Liver (tissue), 9 donors: ENCODE data around the gene SHOC2. TPM values are rescaled to one million over a fixed set of nuclear protein-coding genes. Genes with fewer than 3 reads are reported as not detected.

Source experiments
- DNase-seq: peaks from one replicate; pipeline ENCODE4 v3.0.0-alpha.2; 2017; ENCODE audit warnings: low spot score
- H3K27ac ChIP-seq, 2 donors: one replicate each; pipeline ENCODE4 v1.7.0; 2013; ENCODE audit warnings: inconsistent platforms in 2 of 2, low read length in 2 of 2, control low read depth in 1 of 2, low read depth in 1 of 2, mild to moderate bottlenecking in 1 of 2
- H3K27me3 ChIP-seq, 4 donors: one replicate each; pipeline versions ENCODE4 v1.6.1 to v1.7.0; 2013; ENCODE audit warnings: low read length in 3 of 4, inconsistent platforms in 1 of 4, mild to moderate bottlenecking in 1 of 4, moderate library complexity in 1 of 4; ENCODE audit not compliant: control insufficient read depth in 4 of 4, insufficient read depth in 4 of 4
- H3K36me3 ChIP-seq, 4 donors: one replicate each; pipeline versions ENCODE4 v1.6.1 to v1.7.0; 2013; ENCODE audit warnings: low read length in 3 of 4, mild to moderate bottlenecking in 3 of 4, low read depth in 1 of 4, moderate library complexity in 1 of 4; ENCODE audit not compliant: control insufficient read depth in 4 of 4, insufficient read depth in 3 of 4
- H3K4me1 ChIP-seq, 4 donors: one replicate each; pipeline versions ENCODE4 v1.6.1 to v1.7.0; 2013; ENCODE audit warnings: low read length in 3 of 4, mild to moderate bottlenecking in 3 of 4, moderate library complexity in 1 of 4; ENCODE audit not compliant: control insufficient read depth in 4 of 4, insufficient read depth in 4 of 4
- H3K4me3 ChIP-seq, 3 donors: one replicate each; pipeline versions ENCODE4 v1.6.1 to v1.7.0; 2013; ENCODE audit warnings: low read length in 3 of 3, control low read depth in 1 of 3, low read depth in 1 of 3, mild to moderate bottlenecking in 1 of 3
- H3K9ac ChIP-seq, 2 donors: one replicate each; pipeline ENCODE4 v1.7.0; 2013; ENCODE audit warnings: low read length in 2 of 2, mild to moderate bottlenecking in 2 of 2, moderate library complexity in 2 of 2, control low read depth in 1 of 2, low read depth in 1 of 2
- H3K9me3 ChIP-seq, 4 donors: one replicate each; pipeline versions ENCODE4 v1.6.1 to v1.7.0; 2013; ENCODE audit warnings: low read length in 3 of 4; ENCODE audit not compliant: control insufficient read depth in 4 of 4
- EGR1 ChIP-seq, 2 donors: IDR thresholded peaks; 2 replicates each; pipeline ENCODE4 v1.6.1; 2016 to 2018; ENCODE audit warnings: antibody characterized with exemption in 2 of 2, low read depth in 2 of 2
- FOXA1 ChIP-seq: IDR thresholded peaks from 2 replicates; pipeline ENCODE4 v1.6.1; 2016; ENCODE audit warnings: antibody characterized with exemption
- FOXA2 ChIP-seq: IDR thresholded peaks from 2 replicates; pipeline ENCODE4 v1.6.1; 2016; ENCODE audit warnings: antibody characterized with exemption
- GABPA ChIP-seq, 2 donors: IDR thresholded peaks in 1 of 2; conservative IDR thresholded peaks in 1 of 2; 2 replicates each; pipeline ENCODE4 v1.6.1; 2016; ENCODE audit warnings: antibody characterized with exemption in 2 of 2, mild to moderate bottlenecking in 1 of 2, moderate library complexity in 1 of 2
- HNF4A ChIP-seq, 2 donors: conservative IDR thresholded peaks; 2 replicates each; pipeline ENCODE4 v1.6.1; 2016; ENCODE audit warnings: antibody characterized with exemption in 2 of 2, mild to moderate bottlenecking in 2 of 2
- HNF4G ChIP-seq: IDR thresholded peaks from 2 replicates; pipeline ENCODE4 v1.6.1; 2016; ENCODE audit warnings: antibody characterized with exemption
- JUND ChIP-seq, 2 donors: IDR thresholded peaks; 2 replicates each; pipeline ENCODE4 v1.6.1; 2016; ENCODE audit warnings: antibody characterized with exemption in 2 of 2
- NR2F2 ChIP-seq: IDR thresholded peaks from 2 replicates; pipeline ENCODE4 v1.6.1; 2016; ENCODE audit warnings: antibody characterized with exemption
- RAD21 ChIP-seq, 2 donors: IDR thresholded peaks; 2 replicates each; pipeline ENCODE4 v1.6.1; 2016; ENCODE audit warnings: antibody characterized with exemption in 2 of 2, mild to moderate bottlenecking in 2 of 2
- RXRA ChIP-seq, 2 donors: IDR thresholded peaks; 2 replicates each; pipeline ENCODE4 v1.6.1; 2017 to 2018; ENCODE audit warnings: antibody characterized with exemption in 2 of 2, mild to moderate bottlenecking in 1 of 2
- SP1 ChIP-seq: IDR thresholded peaks from 2 replicates; pipeline ENCODE4 v1.6.1; 2018; ENCODE audit warnings: antibody characterized with exemption, mild to moderate bottlenecking
- TAF1 ChIP-seq: conservative IDR thresholded peaks from 2 replicates; pipeline ENCODE4 v1.6.1; 2016; ENCODE audit warnings: antibody characterized with exemption, mild to moderate bottlenecking
- YY1 ChIP-seq: IDR thresholded peaks from 2 replicates; pipeline ENCODE4 v1.6.1; 2016; ENCODE audit warnings: antibody characterized with exemption, mild to moderate bottlenecking
- WGBS: extraction: QIAGEN DNeasy Blood & Tissue Kit; methylation state at CpG from one replicate; pipeline ENCODE4 v1.1.7; 2013; 5-methylcytosine and 5-hydroxymethylcytosine counted together
- polyA plus RNA-seq, 2 donors: library from polyadenylated mRNA; stranded (reverse) in 1 of 2; unstranded in 1 of 2; fragments of 200-250 nt in 1 of 2; fragments of >200 nt in 1 of 2; fragmentation: Nextera tagmentation in 1 of 2; extraction: Ambion mirVana in 1 of 2; gene quantifications; one replicate each; pipeline versions ENCODE4 v1.2.1 to v1.2.3, GENCODE V29; 2013 to 2015
- total RNA-seq, 2 donors: library from RNA; depleted of rRNA; stranded (reverse); fragments of >200 nt; gene quantifications; one replicate each; pipeline ENCODE4 v1.2.3, GENCODE V29; 2014
- TF ChIP-seq, protein P1 (sequence below): IDR thresholded peaks from 2 replicates; pipeline ENCODE4 v1.6.1; 2016; ENCODE audit warnings: antibody characterized with exemption
- TF ChIP-seq, protein P2 (sequence below): IDR thresholded peaks from 2 replicates; pipeline ENCODE4 v1.6.1; 2016; ENCODE audit warnings: antibody characterized with exemption
- TF ChIP-seq, protein P3 (sequence below): IDR thresholded peaks from 2 replicates; pipeline ENCODE4 v1.6.1; 2016; ENCODE audit warnings: antibody characterized with exemption
- TF ChIP-seq, protein P4 (sequence below): IDR thresholded peaks from 2 replicates; pipeline ENCODE4 v1.6.1; 2016; ENCODE audit warnings: antibody characterized with exemption, mild to moderate bottlenecking
- TF ChIP-seq, protein P5 (sequence below): fragments of 150-350 bp; IDR thresholded peaks from 2 replicates; pipeline ENCODE4 v1.5.1; 2017; ENCODE audit warnings: improper control_type of control experiment, low read depth, low read length; ENCODE audit not compliant: missing input control
- donor health status: healthy.
- donor health status: healthy.
- donor health status: healthy.
- donor health status: healthy.
- donor health status: healthy.

SHOC2 gene
- total and polyA plus RNA-seq, 4 donors: 7.8 to 33.7 (median 17.9) TPM

DNA sequence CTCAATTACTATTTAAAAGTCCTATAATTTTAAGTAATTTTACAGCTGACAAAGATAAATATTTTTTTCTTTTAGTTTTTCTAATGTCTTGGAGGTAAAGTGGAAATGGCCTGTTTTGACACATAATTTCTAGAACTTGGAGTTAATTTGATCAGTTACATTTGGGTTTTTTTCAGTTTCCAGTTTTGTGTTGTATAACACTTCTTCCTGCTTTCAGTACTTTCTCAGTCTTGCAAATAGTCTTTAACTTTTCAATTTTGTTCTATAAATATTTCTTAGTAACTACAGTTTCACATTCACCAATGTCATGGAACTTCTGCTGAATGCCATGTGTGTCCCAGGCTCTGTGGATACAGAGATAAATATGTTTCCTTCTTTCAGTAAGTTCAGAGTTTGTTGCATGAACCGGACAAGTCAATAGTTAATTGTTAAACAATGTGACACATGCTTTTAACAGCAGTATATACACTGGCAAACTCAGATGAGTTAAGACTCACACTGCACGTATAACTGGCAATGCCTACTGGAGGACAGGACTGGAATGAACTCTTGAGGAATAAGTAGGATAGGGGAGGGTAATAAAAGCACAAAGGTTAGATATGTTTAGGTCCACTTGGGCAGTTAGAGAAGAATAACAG is 4.6 kb downstream of the SHOC2 start (continued):
- TF ChIP-seq, protein P1, sequence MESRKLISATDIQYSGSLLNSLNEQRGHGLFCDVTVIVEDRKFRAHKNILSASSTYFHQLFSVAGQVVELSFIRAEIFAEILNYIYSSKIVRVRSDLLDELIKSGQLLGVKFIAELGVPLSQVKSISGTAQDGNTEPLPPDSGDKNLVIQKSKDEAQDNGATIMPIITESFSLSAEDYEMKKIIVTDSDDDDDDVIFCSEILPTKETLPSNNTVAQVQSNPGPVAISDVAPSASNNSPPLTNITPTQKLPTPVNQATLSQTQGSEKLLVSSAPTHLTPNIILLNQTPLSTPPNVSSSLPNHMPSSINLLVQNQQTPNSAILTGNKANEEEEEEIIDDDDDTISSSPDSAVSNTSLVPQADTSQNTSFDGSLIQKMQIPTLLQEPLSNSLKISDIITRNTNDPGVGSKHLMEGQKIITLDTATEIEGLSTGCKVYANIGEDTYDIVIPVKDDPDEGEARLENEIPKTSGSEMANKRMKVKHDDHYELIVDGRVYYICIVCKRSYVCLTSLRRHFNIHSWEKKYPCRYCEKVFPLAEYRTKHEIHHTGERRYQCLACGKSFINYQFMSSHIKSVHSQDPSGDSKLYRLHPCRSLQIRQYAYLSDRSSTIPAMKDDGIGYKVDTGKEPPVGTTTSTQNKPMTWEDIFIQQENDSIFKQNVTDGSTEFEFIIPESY: no peak

DNA sequence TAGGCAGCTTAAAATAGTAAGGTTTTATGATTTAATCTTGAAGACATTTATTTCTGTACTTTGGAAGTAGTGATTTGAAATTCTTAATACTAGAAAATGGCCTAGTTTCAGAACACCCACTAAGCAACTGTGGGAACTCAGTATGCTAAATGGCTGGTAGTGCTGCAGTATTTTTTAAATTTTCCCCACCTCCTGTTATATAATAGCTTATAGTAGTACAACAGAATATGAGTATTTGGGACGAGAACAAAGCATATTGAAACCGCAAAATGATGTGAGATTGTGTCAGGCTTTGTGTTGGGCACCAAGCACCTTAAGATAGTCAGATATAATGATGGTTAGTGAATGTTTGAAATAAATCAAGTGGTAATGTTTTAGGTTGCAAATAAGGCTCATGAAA is 8.1 kb downstream of the SHOC2 start:
- no peaks in the 10 kb centered on the region for H3K36me3 ChIP-seq
- WGBS: 95% methylated on average over 2 of the region's 2 CpGs

DNA sequence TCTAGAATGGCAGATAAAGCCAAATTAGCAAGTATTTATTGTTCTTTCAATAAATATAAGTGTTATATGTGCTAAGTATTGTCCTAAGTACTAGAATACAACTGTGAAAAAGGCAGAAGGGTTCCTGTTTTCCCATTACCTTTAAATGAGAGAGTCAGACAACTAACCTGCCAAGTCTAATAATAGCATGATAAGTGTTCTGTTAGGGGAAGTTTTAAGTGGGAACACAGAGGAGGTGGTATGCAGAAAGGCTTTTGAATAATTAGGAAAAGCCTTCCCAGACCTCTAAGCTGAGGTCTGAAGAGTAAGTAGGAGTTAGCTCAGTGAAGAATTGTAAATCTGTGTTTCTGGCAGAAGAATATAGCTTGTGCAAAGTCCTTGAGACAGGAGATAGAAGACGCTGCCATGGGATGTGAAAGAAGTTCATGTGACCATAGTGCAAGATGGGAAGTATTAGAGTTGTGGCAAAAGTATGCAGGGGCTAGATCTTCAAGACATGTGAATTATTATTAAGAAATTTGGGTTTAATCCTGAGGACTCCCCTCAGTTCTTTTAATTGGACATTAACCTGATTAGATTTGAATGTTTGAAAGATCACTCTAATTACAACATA is 12.5 kb downstream of the SHOC2 start:
- Histone ChIP-seq H3K9ac (no peak overlapping the region), H3K4me3 (no peak overlapping the region), H3K27me3 (no peaks in the 10 kb centered on the region), H3K36me3 (no peaks in the 10 kb centered on the region), H3K4me1 (no peaks in the 10 kb centered on the region), H3K27ac (no peak overlapping the region), H3K9me3 (no peaks in the 10 kb centered on the region)
- WGBS: 81% methylated on average over 1 of the region's 1 CpG
- TF ChIP-seq HNF4A (conservative IDR thresholded peaks at IDR 0.05): no peak
- no peak for TF ChIP-seq TAF1
- TF ChIP-seq FOXA1: no peak
- TF ChIP-seq, protein P2, sequence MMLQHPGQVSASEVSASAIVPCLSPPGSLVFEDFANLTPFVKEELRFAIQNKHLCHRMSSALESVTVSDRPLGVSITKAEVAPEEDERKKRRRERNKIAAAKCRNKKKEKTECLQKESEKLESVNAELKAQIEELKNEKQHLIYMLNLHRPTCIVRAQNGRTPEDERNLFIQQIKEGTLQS: no peak
- no peak for TF ChIP-seq FOXA2
- TF ChIP-seq, protein P3, sequence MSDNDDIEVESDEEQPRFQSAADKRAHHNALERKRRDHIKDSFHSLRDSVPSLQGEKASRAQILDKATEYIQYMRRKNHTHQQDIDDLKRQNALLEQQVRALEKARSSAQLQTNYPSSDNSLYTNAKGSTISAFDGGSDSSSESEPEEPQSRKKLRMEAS: no peak
- TF ChIP-seq, protein P4, sequence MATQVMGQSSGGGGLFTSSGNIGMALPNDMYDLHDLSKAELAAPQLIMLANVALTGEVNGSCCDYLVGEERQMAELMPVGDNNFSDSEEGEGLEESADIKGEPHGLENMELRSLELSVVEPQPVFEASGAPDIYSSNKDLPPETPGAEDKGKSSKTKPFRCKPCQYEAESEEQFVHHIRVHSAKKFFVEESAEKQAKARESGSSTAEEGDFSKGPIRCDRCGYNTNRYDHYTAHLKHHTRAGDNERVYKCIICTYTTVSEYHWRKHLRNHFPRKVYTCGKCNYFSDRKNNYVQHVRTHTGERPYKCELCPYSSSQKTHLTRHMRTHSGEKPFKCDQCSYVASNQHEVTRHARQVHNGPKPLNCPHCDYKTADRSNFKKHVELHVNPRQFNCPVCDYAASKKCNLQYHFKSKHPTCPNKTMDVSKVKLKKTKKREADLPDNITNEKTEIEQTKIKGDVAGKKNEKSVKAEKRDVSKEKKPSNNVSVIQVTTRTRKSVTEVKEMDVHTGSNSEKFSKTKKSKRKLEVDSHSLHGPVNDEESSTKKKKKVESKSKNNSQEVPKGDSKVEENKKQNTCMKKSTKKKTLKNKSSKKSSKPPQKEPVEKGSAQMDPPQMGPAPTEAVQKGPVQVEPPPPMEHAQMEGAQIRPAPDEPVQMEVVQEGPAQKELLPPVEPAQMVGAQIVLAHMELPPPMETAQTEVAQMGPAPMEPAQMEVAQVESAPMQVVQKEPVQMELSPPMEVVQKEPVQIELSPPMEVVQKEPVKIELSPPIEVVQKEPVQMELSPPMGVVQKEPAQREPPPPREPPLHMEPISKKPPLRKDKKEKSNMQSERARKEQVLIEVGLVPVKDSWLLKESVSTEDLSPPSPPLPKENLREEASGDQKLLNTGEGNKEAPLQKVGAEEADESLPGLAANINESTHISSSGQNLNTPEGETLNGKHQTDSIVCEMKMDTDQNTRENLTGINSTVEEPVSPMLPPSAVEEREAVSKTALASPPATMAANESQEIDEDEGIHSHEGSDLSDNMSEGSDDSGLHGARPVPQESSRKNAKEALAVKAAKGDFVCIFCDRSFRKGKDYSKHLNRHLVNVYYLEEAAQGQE: no peak
- no peak for TF ChIP-seq RXRA (IDR thresholded peaks at IDR 0.05)
- no peak for TF ChIP-seq YY1
- no peak for TF ChIP-seq JUND (IDR thresholded peaks at IDR 0.05)
- no peak for TF ChIP-seq SP1
- no peak for TF ChIP-seq RAD21 (IDR thresholded peaks at IDR 0.05)
- TF ChIP-seq HNF4G: no peak
- TF ChIP-seq, protein P5, sequence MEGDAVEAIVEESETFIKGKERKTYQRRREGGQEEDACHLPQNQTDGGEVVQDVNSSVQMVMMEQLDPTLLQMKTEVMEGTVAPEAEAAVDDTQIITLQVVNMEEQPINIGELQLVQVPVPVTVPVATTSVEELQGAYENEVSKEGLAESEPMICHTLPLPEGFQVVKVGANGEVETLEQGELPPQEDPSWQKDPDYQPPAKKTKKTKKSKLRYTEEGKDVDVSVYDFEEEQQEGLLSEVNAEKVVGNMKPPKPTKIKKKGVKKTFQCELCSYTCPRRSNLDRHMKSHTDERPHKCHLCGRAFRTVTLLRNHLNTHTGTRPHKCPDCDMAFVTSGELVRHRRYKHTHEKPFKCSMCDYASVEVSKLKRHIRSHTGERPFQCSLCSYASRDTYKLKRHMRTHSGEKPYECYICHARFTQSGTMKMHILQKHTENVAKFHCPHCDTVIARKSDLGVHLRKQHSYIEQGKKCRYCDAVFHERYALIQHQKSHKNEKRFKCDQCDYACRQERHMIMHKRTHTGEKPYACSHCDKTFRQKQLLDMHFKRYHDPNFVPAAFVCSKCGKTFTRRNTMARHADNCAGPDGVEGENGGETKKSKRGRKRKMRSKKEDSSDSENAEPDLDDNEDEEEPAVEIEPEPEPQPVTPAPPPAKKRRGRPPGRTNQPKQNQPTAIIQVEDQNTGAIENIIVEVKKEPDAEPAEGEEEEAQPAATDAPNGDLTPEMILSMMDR: no peak
- no peak for TF ChIP-seq GABPA (IDR thresholded peaks at IDR 0.05 in 1 of 2, conservative IDR thresholded peaks at IDR 0.05 in 1 of 2)
- DNase-seq: no peak

More for the DNA sequence above, 8.1 kb downstream of the SHOC2 start:
- no peak overlapping the region for H3K27ac ChIP-seq
- H3K27me3 ChIP-seq: no peaks in the 10 kb centered on the region
- no peak overlapping the region for H3K4me3 ChIP-seq
- no peak for DNase-seq
- H3K4me1 ChIP-seq: peaks cover 0 to 10% (median 0%) of the 10 kb centered on the region in 4 donors
- H3K9ac ChIP-seq: no peak overlapping the region
- no peaks in the 10 kb centered on the region for H3K9me3 ChIP-seq
- TF ChIP-seq, protein P2: no peak
- TF ChIP-seq RXRA (IDR thresholded peaks at IDR 0.05): no peak
- TF ChIP-seq FOXA1: no peak
- TF ChIP-seq, protein P3: no peak
- no peak for TF ChIP-seq YY1
- no peak for TF ChIP-seq FOXA2
- TF ChIP-seq EGR1 (IDR thresholded peaks at IDR 0.05; ENCODE audit: low read depth in 2 of 2): no peak
- no peak for TF ChIP-seq NR2F2
